HG02588 (cell line): ENCODE results near the gene NUP155.
A peak's percentile ranks its signal among the peaks of the same experiment; 100 is the strongest.
"Not testable (repeated sequence)": the region's sequence is repeated elsewhere in the genome, so short reads cannot be mapped to it uniquely, and the experiment has no call there.

Experiments
- ATAC-seq: cut with Tn5 transposase; IDR thresholded peaks from one replicate; pipeline ENCODE4 v1.9.1; 2021; ENCODE audit warnings: mild to moderate bottlenecking, moderate library complexity; ENCODE audit not compliant: unreplicated experiment

The NUP155 gene

DNA sequence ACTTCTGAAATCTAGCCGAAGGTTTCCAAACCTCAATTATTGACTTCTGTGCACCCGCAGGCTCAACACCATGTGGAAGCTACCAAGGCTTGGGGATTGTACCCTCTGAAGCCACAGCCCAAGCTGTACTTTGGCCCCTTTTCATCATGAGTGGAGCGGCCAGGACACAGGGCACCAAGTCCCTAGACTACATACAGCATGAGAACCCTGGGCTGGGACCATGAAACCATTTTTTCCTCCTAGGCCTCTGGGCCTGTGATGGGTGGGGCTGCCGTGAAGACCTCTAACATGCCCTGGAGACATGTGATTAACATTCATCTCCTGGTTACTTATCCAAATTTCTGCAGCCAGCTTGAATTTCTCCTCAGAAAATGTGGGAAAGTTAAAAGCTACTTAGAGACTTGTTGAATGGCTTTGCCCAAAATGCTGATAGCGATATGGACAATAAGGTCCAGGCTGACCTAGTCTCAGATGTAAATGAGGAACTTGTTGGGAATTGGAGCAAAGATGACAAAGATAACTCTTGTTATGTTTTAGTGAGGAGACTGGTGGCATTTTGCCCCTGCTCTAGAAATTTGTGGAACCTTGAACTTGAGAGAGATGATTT, 87.6 kb downstream of the NUP155 start:
- ATAC-seq, result no peak

DNA sequence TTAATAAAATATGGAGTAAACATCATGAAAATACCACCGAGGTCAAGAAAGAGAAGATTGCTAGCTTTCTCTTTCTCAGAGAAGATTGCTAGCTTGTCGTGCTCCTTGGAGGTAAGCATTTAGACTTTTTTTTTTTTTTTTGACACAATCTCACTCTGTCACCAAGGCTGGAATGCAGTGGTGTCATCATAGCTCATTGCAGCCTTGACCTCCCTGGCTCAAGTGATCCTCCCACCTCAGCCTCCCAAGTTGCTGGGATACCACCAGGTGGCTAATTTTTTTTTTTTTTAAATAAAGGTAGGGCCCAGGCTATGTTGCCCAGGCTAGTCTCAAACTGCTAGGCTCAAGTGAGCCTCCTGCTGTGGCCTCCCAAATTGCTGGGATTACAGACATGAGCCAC, 95.4 kb downstream of the NUP155 start:
- no peak for ATAC-seq

DNA sequence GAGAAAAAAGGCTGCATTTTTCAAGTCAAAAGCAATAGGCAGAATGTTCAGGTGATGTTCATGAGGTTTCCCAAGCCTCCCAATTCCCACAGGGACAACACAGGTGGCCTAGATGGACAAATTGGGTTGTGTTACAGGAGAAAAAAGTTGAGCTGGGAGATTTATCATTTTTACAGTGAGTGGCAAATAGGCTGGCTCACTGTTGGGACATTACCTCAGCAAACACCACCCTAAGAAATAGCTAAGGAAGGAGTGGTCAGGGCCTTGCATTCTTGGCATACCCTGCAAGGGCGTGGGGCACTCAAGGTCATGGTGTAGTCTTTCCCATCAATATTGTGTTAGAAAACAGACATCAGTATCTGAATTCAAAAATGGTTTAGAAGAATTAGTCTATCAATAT, 98.4 kb downstream of the NUP155 start:
- ATAC-seq, result no peak

DNA sequence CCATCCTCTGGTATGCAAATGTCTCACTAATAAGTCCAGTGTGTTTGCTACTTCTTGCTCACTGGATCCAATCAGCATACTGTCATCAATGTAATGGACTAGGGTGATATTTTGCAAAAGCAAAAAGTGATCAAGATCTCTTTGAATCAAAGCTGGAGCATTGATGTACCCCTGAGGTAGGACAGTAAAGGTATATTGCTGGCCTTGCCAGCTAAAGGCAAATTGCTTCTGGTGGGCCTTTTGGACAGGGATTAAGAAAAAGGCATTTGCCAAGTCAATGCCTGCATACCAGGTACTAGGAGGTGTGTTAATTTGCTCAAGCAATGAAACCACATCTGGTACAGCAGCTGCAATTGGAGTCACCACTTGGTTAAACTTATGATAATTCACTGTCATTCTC, 102.8 kb downstream of the NUP155 start:
- not testable (repeated sequence) for ATAC-seq

DNA sequence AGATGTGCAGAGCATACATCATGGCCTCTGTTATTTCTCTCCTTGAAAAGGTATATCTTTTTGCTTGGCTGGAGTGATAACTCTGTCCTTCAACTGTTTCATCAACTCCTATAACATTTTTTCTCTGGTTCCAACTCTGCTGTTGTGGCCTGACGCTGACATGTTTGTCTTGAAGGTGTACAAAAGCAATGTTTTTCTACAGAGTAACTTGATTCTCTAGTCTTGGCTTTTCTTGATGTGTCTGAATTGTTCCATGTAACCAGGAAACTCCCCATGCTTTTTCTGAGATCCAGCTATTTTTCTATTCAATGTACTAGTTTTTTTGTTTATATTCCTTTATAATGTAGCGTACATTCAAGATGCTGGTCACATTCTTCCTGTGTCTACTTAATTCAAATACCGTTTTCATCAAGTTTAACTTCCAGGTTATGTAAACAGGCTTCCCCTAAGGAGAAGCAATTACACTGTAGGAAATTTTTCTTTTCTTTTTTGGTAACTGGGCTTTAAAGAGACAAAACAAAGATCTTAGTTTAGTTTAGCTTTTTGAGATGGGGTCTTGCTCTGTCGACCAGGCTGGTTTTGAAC, 115.0 kb downstream of the NUP155 start:
- no peak for ATAC-seq

DNA sequence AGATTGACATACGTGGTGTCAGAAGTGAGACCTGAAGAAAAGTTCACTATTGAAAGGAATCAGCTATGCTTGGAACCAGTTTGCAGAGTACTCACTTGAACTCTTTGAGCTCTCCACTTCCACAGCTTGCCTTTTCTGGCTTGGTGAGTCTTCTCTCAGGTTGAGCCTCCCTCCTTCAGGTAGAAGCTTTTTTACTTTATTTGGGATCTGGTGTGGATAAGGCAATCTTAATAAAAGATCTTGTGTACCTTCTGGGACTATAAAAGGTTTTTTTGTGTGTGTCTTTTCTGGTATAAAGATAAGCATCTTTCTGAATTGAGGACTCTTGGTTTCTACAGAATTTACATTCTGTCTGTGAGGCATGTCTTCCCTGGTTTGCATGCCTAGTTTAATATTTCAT, 116.3 kb downstream of the NUP155 start:
- no peak for ATAC-seq

DNA sequence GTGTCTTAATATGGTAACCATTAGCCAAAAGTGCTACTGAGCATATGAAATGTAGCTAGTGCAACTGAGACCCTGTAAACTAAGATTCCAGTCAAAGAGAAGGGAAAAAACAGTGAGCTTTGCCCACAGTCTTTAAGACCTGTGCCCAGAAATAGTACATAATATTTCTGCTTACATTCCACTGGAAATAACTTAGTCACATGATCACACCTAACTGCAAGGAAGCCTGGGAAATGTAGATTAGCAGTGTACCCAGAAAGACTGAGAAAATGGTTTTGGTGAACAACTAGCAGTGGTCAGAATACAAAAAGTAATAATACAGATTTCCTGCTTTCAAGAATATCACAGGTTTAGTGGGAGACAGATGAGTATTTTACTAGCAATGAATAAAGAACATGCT, 119.2 kb downstream of the NUP155 start:
- no peak for ATAC-seq

DNA sequence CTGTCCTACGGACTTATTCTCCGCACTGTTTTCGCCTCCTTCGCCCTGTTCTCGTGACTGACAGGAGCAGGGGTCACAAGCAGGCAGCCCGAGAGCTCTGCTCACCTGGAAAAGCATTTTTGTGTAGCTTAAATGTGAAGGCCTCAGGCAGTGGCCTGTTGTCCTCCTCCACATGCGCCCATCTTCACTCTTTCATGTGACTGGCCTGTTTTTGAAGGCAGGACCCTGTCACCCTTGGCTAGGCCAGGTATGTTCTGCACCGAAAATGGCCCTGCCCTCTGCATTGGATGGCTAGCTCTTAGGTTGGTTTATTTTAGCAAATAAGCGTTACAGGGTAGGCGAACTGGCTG, 121.1 kb downstream of the NUP155 start:
- no peak for ATAC-seq

DNA sequence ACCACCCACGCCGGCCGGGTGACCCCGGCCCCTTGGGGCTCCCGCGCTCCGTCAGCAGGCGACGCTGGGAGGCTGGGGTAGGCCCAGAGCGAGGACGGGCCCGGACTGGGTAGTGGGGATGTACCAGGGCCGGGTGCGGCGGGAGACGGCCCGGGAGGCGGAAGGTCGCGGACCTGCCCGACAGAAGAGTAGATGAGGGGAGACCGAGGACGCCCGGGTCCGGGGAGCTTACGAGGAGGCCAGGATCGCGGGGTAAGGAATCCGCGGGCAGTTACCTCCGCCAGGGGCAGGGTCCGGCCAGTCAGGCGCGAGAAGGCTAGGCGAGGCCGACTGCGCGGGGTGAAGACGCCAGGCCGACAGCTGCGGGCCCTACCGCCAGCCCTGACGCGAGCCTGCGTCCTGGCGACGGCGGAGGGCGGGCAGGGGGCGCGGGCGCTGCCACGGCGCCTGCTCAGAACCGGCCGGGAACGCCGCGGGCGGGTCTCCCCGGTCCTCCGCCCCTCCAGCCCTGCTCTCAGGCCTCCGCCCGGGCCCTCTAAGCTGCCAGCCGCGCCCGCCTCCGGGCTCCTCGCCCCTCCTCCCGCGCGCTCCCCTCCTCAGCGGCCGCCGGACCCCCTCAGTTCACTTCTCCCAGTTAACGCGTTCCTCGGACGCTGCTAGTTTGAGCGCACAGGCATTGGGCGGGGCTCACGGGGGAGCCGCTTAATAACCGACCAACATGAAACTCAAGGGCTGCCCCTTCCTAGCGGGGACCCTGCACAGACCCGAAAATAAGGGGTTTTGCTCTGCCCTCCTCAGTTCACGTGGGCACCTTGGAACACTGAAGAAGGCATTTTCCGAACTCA, 121.7 kb downstream of the NUP155 start, which contains the start of gene CPLANE1:
CPLANE1 (minus strand) TSS at position 407 of the 845 bp plus-strand sequence. CDS start 1,678 bp downstream, outside the sequence.
- ATAC-seq, result peak; percentile 78

DNA sequence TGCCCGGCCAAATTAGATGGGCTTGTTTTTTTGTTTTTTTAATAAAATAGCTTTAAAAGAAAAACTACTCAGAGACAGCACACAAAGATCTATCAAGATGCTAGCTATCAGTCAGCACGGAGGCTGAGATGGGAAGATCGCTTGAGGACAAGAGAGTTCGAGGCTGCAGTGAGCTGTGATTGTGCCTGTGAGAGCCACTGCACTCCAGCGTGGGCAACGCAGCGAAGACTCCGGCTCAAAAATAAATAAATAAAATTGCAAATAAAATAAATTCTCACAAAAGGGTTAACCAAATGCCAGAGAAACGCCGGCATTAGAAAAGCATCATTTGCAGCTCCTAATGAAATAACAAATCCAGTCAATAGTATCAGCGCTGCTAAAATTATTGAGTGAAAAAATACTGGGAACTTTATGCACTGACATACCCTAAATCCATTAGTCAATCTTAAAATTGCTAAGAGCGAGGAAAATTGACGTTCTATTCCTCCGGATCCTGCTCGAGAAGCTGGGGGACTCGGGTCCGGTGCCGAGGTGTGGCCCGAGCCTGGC, 122.4 kb downstream of the NUP155 start:
- no peak for ATAC-seq

DNA sequence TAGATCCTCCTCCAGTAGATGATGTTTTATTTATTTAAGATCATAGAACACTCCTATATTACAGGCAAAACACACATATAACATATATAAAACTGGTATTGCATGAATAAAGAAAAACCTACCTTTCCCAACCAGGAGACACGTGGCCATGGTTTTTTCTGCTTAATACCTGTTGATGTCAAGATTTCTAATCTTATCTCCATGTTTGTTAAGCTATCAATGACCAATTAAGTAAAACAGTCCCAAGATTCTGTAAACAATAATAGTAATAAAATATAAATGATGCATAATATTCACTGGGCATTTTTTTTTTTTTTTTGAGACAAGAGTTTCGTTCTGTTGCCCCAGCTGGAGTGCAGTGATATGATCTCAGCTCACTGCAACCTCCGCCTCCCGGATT, 123.4 kb downstream of the NUP155 start:
- ATAC-seq, result no peak

DNA sequence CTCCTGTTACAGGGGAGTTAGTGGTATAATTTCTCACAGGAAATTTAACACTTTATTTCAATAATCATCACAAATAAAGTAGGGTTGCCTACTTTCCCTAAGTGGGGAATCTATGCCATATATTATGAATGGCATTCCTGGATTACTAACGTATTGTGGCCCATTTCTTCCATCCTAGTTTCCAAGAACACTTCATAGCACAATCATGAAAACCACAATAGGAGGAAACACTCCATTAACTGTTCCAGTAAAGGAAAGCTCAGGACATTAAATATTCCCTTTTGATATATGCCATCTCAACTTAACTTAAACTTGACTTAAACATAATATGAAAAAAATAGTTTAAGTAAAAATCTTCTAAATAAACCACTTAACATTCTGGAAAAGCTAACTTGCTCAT, 123.9 kb downstream of the NUP155 start:
- no peak for ATAC-seq
